Measurements from ENCODE around the gene FMN1.

FMN1 gene

DNA sequence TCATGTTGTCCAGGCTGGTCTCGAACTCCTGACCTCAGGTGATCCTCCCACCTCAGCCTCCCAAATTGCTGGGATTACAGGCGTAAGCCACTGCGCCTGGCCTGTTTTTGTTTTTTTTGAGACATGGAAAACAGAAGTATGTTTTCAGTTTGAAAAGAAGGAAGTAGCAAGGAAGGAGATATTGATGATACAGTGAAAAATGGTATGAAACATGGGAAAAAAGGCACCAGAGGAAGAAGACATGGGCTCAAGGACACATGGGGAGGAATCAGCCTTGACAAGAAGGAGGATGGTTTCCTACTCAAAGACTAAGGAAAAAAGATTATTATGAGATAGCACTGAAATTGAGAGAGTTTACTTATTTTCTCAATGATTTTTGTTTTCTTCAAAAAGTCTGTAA lies 30.7 kb downstream of the FMN1 start:
- Histone ChIP-seq H3K27ac (no peak overlapping the region), H3K27me3 (ENCODE audit: control insufficient read depth, insufficient read depth, low read length) (no peaks in the 10 kb centered on the region), H3K36me3 (ENCODE audit: control insufficient read depth, insufficient read depth, low read length) (no peaks in the 10 kb centered on the region), H3K4me2 (ENCODE audit: low read length) (no peak overlapping the region), H3K4me3 (ENCODE audit: low read depth, low read length) (no peak overlapping the region), H3K79me2 (no peaks in the 10 kb centered on the region), H3K4me1 (no peaks in the 10 kb centered on the region), H3K9ac (no peak overlapping the region), H2AFZ (no peak overlapping the region), H3K9me3 (ENCODE audit: control insufficient read depth, low read length) (no peaks in the 10 kb centered on the region)
- TF ChIP-seq, protein P1, sequence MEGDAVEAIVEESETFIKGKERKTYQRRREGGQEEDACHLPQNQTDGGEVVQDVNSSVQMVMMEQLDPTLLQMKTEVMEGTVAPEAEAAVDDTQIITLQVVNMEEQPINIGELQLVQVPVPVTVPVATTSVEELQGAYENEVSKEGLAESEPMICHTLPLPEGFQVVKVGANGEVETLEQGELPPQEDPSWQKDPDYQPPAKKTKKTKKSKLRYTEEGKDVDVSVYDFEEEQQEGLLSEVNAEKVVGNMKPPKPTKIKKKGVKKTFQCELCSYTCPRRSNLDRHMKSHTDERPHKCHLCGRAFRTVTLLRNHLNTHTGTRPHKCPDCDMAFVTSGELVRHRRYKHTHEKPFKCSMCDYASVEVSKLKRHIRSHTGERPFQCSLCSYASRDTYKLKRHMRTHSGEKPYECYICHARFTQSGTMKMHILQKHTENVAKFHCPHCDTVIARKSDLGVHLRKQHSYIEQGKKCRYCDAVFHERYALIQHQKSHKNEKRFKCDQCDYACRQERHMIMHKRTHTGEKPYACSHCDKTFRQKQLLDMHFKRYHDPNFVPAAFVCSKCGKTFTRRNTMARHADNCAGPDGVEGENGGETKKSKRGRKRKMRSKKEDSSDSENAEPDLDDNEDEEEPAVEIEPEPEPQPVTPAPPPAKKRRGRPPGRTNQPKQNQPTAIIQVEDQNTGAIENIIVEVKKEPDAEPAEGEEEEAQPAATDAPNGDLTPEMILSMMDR (IDR thresholded peaks at IDR 0.05), result no peak

DNA sequence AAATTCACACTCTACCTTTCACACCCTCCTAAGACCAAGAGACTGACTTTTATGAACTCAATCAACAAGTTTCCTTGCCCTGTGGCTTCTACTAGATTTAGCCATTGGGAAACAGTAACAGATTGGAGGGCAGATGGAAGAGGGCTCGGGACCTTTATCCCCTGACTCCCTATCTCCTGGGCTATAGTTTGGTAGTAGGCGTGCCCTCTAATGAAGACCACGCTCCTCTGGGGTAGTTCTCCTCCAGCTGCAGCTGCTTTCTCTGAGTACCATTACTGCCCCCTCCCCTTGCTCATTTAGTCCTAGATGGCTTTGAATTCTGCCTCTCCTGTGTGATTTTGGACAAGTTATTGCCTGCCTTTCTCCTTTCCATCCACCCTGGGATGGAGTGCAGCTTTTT lies 33.3 kb downstream of the FMN1 start:
- no peak overlapping the region for H3K4me3 ChIP-seq (ENCODE audit: low read depth, low read length)
- no peaks in the 10 kb centered on the region for H3K9me3 ChIP-seq (ENCODE audit: control insufficient read depth, low read length)
- H3K4me2 ChIP-seq (ENCODE audit: low read length), result no peak overlapping the region
- no peaks in the 10 kb centered on the region for H3K79me2 ChIP-seq
- H3K9ac ChIP-seq, result no peak overlapping the region
- TF ChIP-seq, protein P1 (IDR thresholded peaks at IDR 0.05), result no peak
- H2AFZ ChIP-seq, result no peak overlapping the region
- no peaks in the 10 kb centered on the region for H3K4me1 ChIP-seq
- H3K27me3 ChIP-seq (ENCODE audit: control insufficient read depth, insufficient read depth, low read length), result no peaks in the 10 kb centered on the region
- H3K36me3 ChIP-seq (ENCODE audit: control insufficient read depth, insufficient read depth, low read length), result no peaks in the 10 kb centered on the region
- no peak overlapping the region for H3K27ac ChIP-seq

DNA sequence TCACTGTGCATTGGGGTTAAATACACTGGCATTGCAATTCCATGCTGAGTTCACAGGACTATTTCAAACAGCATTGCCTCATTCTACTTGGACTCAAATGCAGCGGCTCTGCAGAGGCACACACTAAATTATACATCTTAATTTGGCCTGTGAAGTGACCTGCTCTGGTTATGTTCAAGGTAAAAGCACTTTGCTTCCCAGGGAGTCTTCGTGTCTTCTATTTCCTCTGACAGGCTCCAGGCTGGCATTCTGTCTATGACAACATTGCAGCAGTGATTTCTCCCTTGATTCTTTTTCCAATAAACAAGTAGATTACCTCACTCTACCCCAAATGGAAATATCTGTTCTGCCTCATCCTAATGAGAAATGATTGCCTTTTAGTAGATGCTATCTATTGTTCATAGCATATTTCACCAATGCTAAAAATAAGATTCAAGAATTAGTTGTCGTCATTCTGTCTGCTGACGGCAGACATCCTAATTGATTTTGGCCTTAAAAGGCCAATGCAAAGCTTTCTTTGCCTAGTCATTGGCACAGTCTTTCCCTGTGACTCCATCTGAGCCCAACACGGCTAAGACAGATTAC lies 33.8 kb downstream of the FMN1 start:
- H3K27ac ChIP-seq, result no peak overlapping the region
- no peaks in the 10 kb centered on the region for H3K9me3 ChIP-seq (ENCODE audit: control insufficient read depth, low read length)
- TF ChIP-seq, protein P1 (IDR thresholded peaks at IDR 0.05), result no peak
- no peak overlapping the region for H3K4me2 ChIP-seq (ENCODE audit: low read length)
- H3K4me3 ChIP-seq (ENCODE audit: low read depth, low read length), result no peak overlapping the region
- no peak overlapping the region for H3K9ac ChIP-seq
- no peaks in the 10 kb centered on the region for H3K27me3 ChIP-seq (ENCODE audit: control insufficient read depth, insufficient read depth, low read length)
- H3K79me2 ChIP-seq, result no peaks in the 10 kb centered on the region
- H2AFZ ChIP-seq, result no peak overlapping the region
- no peaks in the 10 kb centered on the region for H3K4me1 ChIP-seq
- no peaks in the 10 kb centered on the region for H3K36me3 ChIP-seq (ENCODE audit: control insufficient read depth, insufficient read depth, low read length)

DNA sequence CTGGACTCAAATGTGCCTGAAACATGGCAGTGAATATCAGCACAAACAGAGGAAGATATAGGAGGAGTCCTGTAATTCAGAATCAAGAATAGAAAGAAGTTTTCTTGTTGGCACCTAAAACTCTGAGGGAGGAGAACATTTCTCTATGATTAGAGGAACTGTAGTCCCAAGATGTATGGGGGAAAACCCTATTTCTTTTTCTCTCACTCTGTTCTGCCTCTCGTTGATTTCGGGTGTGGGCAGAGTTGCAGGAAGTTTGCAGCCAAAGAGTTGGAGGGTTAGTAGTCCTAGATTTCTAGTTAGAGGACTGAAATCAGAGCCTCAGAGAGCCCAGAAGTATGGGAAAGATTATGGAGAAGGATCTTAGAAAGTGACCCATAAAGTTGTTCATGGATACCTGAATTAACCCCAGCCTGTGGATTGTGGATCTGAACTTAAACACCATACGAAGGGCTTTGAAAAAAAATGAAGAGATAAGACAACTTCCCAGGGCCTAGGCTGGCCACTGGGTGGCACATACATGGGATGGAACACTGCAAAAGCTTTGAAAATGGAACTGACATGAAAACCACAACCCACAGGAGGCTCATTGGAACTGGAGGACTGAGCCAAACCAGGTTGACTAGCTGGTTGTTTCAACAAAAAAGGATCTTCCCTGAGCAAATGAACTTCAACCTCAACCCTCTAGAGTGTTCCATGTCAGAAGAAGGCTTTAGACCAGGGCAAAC lies 34.6 kb downstream of the FMN1 start:
- H3K9ac ChIP-seq, result no peak overlapping the region
- H3K36me3 ChIP-seq (ENCODE audit: control insufficient read depth, insufficient read depth, low read length), result no peaks in the 10 kb centered on the region
- TF ChIP-seq, protein P1 (IDR thresholded peaks at IDR 0.05), result no peak
- H2AFZ ChIP-seq, result no peak overlapping the region
- H3K79me2 ChIP-seq, result no peaks in the 10 kb centered on the region
- no peaks in the 10 kb centered on the region for H3K27me3 ChIP-seq (ENCODE audit: control insufficient read depth, insufficient read depth, low read length)
- no peak overlapping the region for H3K4me2 ChIP-seq (ENCODE audit: low read length)
- no peaks in the 10 kb centered on the region for H3K9me3 ChIP-seq (ENCODE audit: control insufficient read depth, low read length)
- H3K4me3 ChIP-seq (ENCODE audit: low read depth, low read length), result no peak overlapping the region
- no peaks in the 10 kb centered on the region for H3K4me1 ChIP-seq
- no peak overlapping the region for H3K27ac ChIP-seq

DNA sequence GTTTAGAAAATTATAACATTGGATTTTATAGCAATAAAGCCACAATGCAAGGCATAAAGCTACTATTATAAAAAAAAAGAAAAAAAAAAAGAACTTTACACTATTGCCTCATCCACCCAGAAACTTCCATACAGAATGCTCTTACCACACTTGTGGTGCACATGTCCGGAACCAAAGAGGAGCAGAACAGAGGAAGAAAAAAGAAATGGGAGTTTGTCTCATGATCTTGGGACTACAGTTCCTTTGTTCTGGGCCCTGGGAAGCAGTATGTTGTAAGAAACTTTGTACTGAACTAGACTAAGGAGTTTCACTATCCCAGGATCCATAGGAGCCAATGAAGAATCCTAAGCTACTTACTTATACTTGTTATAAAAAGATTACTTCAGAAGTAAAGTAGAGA lies 36.1 kb downstream of the FMN1 start:
- no peak overlapping the region for H3K4me3 ChIP-seq (ENCODE audit: low read depth, low read length)
- H3K4me1 ChIP-seq, result no peaks in the 10 kb centered on the region
- no peaks in the 10 kb centered on the region for H3K27me3 ChIP-seq (ENCODE audit: control insufficient read depth, insufficient read depth, low read length)
- H3K79me2 ChIP-seq, result no peaks in the 10 kb centered on the region
- H3K9me3 ChIP-seq (ENCODE audit: control insufficient read depth, low read length), result no peaks in the 10 kb centered on the region
- no peak overlapping the region for H2AFZ ChIP-seq
- H3K9ac ChIP-seq, result no peak overlapping the region
- no peak overlapping the region for H3K27ac ChIP-seq
- TF ChIP-seq, protein P1 (IDR thresholded peaks at IDR 0.05), result no peak
- no peak overlapping the region for H3K4me2 ChIP-seq (ENCODE audit: low read length)
- H3K36me3 ChIP-seq (ENCODE audit: control insufficient read depth, insufficient read depth, low read length), result no peaks in the 10 kb centered on the region

Data from parathyroid adenoma (tissue), 2 donors.